ENCODE results near the gene WDR27. TPM values are rescaled to one million over a fixed set of nuclear protein-coding genes. Genes with fewer than 3 reads are reported as not detected.

The WDR27 gene
- total RNA-seq, 1 experiment from 2014 or later, result 77.9 TPM

GRCh38 chr6:169527306-169527705 lies 174.5 kb downstream of the WDR27 start:
- no peak for TF ChIP-seq CTCF (IDR thresholded peaks at IDR 0.05; ENCODE audit: unreplicated experiment)
- H3K9me3 Mint-ChIP-seq (ENCODE audit: low read depth, unreplicated experiment), result peaks cover 3% of the 10 kb centered on the region
- CTCF ChIA-PET, result no interaction called here
- intact Hi-C loops (cut with micrococcal nuclease; ENCODE audit: unreplicated experiment), result no loop called here
- no peak overlapping the region for H3K4me3 Mint-ChIP-seq (ENCODE audit: low read depth, unreplicated experiment)
- no TSS peak for BruUV-seq (replicated peaks)
- H3K4me1 Mint-ChIP-seq (ENCODE audit: low read depth, unreplicated experiment), result peaks cover 15% of the 10 kb centered on the region
- no peak overlapping the region for H3K27ac Mint-ChIP-seq (ENCODE audit: unreplicated experiment)
- no peak for DNase-seq
- no peaks in the 10 kb centered on the region for H3K36me3 Mint-ChIP-seq (ENCODE audit: insufficient read depth, unreplicated experiment)
- H3K27me3 Mint-ChIP-seq (ENCODE audit: unreplicated experiment), result no peaks in the 10 kb centered on the region

- Mint-ChIP-seq H3K9me3 (ENCODE audit: low read depth, unreplicated experiment) (peaks cover 10% of the 10 kb centered on the region), H3K27me3 (ENCODE audit: unreplicated experiment) (no peaks in the 10 kb centered on the region), H3K4me1 (ENCODE audit: low read depth, unreplicated experiment) (no peaks in the 10 kb centered on the region), H3K27ac (ENCODE audit: unreplicated experiment) (no peak overlapping the region), H3K4me3 (ENCODE audit: low read depth, unreplicated experiment) (no peak overlapping the region), H3K36me3 (ENCODE audit: insufficient read depth, unreplicated experiment) (no peaks in the 10 kb centered on the region)
- intact Hi-C loops (cut with micrococcal nuclease; ENCODE audit: unreplicated experiment), result loop anchor here (2.0 kb wide), 1 partner anchor 565 kb away; no protein-coding TSS in a partner anchor
- no peak for DNase-seq
- BruUV-seq (replicated peaks), result no TSS peak
- no peak for TF ChIP-seq CTCF (IDR thresholded peaks at IDR 0.05; ENCODE audit: unreplicated experiment)
- CTCF ChIA-PET, result no interaction called here
Observed at GRCh38 chr6:169521825-169522224, 180.0 kb downstream of the WDR27 start.

- Mint-ChIP-seq H3K27ac (ENCODE audit: unreplicated experiment) (no peak overlapping the region), H3K4me1 (ENCODE audit: low read depth, unreplicated experiment) (no peaks in the 10 kb centered on the region), H3K27me3 (ENCODE audit: unreplicated experiment) (no peaks in the 10 kb centered on the region), H3K4me3 (ENCODE audit: low read depth, unreplicated experiment) (no peak overlapping the region), H3K9me3 (ENCODE audit: low read depth, unreplicated experiment) (peaks cover 7% of the 10 kb centered on the region), H3K36me3 (ENCODE audit: insufficient read depth, unreplicated experiment) (no peaks in the 10 kb centered on the region)
- peak; percentile 23 for TF ChIP-seq CTCF (IDR thresholded peaks at IDR 0.05; ENCODE audit: unreplicated experiment)
- no peak for DNase-seq
- intact Hi-C loops (cut with micrococcal nuclease; ENCODE audit: unreplicated experiment), result loop anchor here (2.0 kb wide), 1 partner anchor 563 kb away; no protein-coding TSS in a partner anchor
- BruUV-seq (replicated peaks), result no TSS peak
- CTCF ChIA-PET, result no interaction called here
Observed at GRCh38 chr6:169520104-169520503, 181.7 kb downstream of the WDR27 start.

- CTCF ChIA-PET, result no interaction called here
Observed at GRCh38 chr6:169518451-169518850, 183.4 kb downstream of the WDR27 start.

More at GRCh38 chr6:169518451-169518850, 183.4 kb downstream of the WDR27 start:
- intact Hi-C loops (cut with micrococcal nuclease; ENCODE audit: unreplicated experiment), result no loop called here
- Mint-ChIP-seq H3K9me3 (ENCODE audit: low read depth, unreplicated experiment) (peaks cover 10% of the 10 kb centered on the region), H3K27me3 (ENCODE audit: unreplicated experiment) (no peaks in the 10 kb centered on the region), H3K4me1 (ENCODE audit: low read depth, unreplicated experiment) (no peaks in the 10 kb centered on the region), H3K4me3 (ENCODE audit: low read depth, unreplicated experiment) (no peak overlapping the region), H3K36me3 (ENCODE audit: insufficient read depth, unreplicated experiment) (no peaks in the 10 kb centered on the region), H3K27ac (ENCODE audit: unreplicated experiment) (no peak overlapping the region)
- no peak for DNase-seq
- no TSS peak for BruUV-seq (replicated peaks)
- TF ChIP-seq CTCF (IDR thresholded peaks at IDR 0.05; ENCODE audit: unreplicated experiment), result no peak

Data from Calu3 (cell line).